Activated effector memory CD4-positive, alpha-beta T cell treated with Interleukin-2 at 50 U/mL for 16 hours (primary cell): ENCODE results near the gene LARP1.
"Not testable (repeated sequence)": the region's sequence is repeated elsewhere in the genome, so short reads cannot be mapped to it uniquely, and the experiment has no call there.

Source experiments
- DNase-seq: peaks from one replicate; pipeline ENCODE4 v3.0.0-alpha.2; 2020

LARP1 gene

DNA sequence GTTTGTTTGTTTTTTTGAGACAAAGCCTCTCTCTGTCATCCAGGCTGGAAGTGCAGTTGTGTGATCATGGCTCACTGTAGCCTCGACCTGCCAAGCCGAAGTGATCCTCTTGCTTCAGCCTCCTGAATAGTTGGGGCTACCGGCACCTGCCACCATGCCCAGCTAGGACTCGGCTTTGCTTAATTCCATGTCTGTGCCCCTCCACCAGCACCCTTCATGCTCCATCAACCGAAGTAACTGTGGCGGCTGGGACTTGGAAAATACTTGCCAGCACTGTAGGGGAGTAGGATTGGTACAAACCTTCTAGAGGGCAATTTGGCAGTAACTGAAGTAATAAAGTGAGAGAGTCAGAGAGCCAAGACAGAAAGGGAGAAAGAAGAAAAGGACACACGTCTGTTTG is 76.3 kb downstream of the LARP1 start:
- no peak for DNase-seq

DNA sequence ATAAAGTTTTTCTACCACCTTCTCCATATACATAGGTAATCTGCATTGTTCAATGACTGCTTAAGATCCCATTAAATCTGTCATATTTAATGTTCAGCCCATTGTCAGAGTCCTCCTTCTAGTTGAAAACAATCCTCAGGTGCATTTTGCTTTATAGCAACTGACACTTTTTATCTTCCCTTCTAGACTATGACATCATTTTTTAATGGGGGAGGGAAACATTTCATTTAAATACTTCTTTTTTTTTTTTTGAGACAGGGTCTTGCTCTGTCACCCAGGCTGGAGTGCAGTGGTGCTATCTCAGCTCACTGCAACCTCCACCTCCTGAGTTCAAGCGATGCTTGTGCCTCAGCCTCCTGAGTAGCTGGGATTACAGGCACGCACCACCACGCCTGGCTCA is 77.6 kb downstream of the LARP1 start:
- DNase-seq, result not testable (repeated sequence)

DNA sequence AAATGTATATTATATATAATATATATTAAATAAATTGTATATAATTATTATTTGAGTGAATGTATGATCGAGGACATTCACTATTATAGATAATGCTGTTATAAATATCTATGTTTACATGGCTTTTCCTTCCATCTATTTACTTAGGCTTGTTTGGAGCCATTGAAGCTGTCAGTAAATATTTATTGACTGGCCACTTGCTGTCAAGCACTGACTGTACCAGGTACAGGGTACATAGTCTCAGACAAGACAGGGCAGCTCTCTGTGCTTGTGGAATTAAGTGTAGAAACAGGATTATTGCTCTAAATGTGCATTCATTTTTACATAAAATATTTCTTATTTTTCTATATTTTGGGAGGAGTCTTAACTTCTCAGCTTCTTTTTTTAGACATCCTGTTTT is 78.9 kb downstream of the LARP1 start:
- DNase-seq, result no peak

DNA sequence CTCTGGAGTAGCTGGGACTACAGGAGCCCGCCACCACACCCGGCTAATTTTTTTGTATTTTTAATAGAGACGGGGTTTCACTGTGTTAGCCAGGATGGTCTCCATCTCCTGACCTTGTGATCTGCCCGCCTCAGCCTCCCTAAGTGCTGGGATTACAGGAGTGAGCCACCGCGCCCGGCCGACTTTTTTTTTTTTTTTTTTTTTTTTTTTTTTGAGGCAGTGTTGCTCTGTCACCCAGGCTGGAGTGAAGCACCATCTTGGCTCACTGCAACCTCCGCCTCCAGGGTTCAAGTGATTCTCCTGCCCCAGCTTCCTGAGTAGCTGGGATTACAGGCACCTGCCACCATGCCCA is 80.5 kb downstream of the LARP1 start:
- not testable (repeated sequence) for DNase-seq

DNA sequence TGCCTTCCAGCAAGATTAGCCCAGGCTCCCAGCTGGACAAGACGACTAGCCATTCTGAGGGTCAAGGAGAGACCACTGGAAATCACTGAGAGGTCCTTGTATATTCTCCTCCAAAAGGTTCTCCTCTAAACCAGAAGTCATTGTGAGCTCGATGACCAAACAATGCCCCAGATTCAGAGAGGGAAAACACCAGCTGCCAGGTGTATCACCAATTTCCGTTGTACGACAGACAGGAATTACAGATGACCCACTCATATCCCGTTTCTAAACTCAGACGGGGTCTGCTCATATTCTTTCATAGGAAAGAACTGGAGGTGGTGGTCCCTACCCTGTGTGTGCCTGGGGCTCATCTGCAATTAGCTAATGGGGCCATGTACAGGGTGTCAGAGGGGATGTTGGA is 81.0 kb downstream of the LARP1 start:
- DNase-seq, result no peak

DNA sequence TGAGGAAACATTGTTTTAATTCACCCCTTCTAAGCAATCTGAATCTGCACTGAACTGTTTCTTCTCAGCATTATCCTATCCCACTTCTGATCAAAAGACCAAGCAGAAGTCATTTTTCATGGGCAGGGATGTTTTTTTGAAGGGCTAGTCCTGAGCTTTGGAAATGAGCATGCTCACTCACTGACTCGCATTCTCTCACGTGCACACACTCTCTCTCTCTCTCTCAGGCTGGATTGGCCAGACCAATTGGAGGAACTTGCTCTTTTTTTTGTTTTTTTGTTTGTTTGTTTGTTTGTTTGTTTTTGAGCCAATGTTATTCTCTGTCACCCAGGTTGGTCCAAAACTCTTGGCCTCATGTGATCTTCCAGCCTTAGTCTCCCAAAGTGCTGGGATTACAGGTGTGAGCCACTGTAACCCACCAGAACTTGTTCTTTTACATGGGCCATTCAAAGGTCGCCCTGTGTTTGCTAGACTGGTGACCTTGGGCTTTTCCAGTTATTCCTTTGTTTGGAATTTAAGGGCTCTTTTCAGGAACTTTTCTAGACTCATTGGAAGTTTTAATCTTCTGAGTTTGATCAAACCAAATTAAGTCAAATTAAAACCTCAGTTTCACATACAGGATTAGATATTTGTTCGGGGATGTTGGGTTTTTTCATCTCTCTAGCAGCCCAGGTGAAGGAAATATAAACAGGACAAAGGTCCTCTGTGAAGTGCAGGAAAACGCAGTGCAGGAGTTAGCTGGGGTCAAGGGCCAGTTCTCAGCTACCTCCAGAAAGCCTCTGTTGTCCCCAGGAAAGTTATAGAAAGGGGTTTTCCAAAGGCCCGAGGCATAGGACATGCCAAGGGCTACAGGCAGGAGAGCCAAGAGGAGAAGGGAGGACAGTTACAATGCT is 82.1 kb downstream of the LARP1 start:
- DNase-seq, result no peak

DNA sequence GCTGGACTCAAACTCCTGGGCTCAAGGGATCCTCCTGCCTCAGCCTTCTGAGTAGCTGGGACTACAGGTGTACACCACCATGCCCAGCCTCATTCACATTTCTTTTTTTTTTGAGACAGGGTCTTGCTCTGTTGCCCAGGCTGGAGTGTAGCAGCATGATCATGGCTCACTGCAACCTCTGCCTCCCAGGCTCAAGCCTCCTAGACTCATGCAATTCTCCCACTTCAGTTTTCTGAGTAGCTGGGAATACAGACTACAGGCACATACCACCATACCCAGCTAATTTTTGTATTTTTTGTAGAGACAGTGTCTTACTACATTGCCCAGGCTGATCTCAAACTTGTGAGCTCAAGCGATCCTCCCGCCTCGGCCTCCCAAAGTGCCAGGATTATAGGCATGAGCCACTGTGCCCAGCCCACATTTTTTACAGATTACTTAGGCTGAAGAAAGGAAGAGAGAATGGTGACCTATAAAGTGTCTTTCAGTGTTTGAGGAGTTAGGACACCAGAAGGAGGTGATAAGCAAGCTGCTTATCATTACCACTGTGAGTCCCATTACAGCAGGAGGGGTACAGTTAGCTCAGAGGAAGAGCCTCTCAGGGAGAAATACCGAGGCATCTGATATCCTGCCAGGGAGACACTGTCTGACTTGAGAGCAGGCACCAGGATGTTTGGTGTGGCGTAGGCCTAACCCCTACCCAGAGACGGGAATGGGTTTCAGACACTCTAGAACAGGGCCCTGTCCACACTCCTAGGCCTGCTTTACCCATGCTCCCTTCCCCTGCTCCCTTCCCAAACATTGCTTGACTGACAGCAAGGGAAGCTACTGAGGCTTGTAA is 85.5 kb downstream of the LARP1 start:
- no peak for DNase-seq

DNA sequence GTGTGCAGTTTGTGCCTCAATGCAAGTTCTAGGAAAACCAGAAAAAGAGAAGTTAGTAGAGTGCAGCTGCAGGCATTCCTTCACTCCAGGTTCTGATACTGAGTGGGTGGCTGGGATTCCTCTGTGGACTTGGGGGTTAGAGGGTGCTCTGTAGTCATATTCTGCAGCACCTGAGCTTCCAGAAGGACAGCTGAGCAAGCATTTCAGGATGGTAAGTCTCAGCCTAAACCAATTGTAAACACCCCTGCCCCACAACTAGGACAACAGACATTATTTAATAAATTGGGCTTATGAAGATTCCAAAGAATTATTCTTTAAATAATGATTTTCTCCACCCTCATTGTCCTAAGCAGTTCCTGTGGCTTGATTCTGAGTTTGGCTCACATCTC is 86.1 kb downstream of the LARP1 start:
- no peak for DNase-seq

DNA sequence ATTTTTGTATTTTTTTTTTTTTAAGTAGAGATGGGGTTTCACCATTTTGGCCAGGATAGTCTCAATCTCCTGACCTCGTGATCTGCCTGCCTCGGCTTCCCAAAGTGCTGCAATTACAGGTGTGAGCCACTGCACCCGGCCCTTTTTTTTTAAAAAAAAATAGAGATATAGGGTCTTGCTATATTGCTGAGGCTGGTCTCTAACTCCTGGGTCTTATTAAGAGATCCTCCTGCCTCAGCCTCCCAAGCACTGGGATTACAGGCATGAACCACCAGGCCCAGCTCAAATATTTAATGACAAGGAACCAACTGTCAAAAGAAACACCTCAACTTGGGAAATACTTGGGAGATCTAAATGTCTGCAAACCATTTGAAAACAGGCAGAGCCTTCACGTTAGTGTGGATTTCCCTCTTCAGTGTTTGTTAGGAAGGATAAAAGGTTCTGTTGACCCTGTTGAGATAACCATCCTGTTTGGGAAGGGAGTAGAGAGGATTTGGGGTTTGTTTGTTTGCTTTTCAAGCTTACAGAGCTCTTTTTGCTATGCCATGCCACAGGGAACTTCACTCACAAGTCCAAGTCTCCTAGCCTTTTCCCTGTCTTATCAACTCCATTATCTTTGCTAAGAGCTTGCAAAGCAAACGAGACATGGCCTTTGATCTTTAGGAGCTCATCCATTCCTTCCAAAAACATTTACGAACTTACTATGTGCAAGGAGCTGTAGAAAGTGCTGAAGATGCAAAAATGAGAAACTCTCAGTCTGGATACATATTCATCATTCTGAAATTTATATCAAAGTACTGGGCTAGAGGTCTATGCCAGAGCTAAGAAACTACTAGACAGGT is 87.7 kb downstream of the LARP1 start:
- DNase-seq, result no peak

DNA sequence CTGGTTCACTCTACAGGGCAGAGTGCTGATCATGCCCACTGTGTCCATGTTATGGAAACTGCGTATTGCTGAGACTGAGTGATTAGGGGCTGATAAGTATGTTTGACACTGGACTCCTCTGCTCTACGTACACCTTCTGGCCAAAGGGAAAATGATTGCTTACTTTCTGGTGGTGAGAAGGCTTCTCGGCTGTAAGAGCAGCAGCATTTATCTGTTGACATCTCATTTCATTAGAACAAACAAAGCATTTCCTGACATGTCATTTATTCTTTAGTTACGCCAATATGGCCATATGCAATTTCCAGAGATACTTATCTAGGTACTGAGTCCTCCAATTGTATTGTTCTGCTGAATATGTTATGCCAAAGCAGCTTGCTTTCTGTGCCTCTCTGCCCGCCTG is 89.6 kb downstream of the LARP1 start:
- DNase-seq, result no peak

DNA sequence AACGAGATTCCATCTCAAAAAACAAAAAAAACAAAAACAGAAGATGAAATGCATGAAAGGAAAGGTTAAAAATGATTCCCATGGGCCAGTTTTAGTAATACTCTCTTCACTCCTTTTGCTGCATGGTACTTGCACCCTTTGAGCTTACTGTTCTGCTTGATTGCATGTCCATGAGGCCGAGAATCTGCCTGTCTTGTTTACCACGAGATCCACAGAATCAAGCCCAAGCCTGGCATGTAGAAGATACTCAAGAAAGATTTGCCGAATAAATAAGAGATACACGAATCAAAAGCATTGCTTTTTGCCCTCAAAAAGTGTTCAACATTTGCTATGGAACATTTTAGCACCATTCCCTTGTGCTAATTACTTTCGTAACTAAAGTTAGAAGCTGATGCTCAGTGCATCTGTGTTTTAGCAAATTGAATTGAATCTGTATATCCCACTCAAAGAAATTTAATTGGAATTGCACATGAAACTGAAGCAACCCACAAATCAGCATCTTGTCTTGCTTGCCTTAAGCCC is 94.1 kb downstream of the LARP1 start:
- no peak for DNase-seq

DNA sequence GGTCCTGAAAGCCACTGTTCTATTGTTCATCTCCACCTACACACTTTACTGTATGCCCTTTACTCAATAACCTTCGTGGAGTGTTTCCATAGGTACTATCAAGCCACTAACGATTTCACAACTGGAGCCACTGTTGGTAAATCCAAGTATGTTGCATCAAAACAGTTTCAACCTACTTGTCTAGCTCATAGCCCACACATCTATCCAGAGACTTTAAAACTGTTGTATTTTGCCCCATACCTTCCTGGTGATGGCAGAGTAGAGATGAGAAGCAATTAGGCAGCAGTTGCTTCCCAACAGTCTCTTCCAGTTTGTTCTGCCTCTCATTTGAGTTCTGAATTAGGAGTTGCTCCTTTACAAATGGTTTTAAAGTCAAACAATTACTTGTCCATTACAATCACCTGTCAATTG is 94.6 kb downstream of the LARP1 start:
- DNase-seq, result no peak

DNA sequence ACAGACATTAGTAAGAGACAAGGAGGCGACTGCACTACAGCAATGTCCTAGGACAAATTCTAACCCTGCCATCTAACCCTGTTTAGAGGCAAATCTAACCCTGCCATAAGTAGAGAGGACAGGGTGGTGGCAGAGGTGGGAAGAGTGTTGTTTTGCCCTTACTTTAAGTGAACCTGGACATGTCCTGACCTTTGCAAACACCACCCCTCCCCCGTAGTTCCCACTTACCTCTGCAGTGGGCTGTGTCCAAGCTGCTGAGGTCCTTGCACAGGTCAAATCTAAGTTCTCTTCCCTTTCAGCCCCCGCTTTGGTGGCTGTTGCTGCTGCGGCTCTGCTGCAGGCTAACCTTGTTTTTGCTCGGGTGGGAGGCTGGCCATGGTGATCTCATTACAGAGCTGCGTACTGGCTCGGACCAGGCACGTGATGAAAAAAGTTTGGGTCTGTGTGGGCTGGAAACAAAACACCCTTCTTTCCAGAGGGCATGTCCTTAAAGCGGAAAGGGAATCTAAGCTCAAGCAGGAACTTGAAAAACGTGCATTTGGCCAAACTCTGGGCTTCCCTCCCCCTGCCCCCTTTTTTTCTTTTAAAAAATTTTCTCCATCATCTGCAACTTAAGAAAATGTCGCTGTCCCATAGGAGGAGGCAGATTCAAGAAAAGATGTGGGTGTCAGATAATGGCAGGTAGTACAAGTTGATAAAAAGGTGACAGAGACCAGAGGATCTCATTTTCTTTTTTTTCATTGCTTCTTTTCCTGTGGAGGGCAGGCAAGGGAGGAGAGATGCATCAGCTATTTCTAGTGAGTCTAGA is 95.3 kb downstream of the LARP1 start, which contains the start of gene FAXDC2:
FAXDC2 (minus strand) TSS at position 349 of the 808 bp plus-strand sequence. CDS start 12,425 bp downstream, outside the sequence.
- no peak for DNase-seq

DNA sequence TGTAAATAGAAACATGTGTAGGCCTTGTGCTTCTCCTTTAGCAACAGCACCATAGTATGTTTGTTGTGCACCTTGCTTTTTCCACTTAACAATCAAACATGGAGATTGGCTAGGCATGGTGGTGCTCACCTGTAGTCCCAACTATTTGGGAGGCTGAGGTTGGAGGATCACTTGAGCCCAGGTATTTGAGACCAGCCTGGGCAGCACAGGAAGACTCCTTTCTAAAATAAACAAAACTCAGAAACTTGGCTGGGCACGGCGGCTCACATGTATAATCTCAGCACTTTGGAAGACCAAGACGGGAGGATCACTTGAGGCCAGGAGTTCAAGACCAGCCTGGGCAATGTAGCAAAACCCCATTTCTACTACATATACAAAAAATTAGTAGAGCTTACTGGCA is 96.2 kb downstream of the LARP1 start:
- no peak for DNase-seq

DNA sequence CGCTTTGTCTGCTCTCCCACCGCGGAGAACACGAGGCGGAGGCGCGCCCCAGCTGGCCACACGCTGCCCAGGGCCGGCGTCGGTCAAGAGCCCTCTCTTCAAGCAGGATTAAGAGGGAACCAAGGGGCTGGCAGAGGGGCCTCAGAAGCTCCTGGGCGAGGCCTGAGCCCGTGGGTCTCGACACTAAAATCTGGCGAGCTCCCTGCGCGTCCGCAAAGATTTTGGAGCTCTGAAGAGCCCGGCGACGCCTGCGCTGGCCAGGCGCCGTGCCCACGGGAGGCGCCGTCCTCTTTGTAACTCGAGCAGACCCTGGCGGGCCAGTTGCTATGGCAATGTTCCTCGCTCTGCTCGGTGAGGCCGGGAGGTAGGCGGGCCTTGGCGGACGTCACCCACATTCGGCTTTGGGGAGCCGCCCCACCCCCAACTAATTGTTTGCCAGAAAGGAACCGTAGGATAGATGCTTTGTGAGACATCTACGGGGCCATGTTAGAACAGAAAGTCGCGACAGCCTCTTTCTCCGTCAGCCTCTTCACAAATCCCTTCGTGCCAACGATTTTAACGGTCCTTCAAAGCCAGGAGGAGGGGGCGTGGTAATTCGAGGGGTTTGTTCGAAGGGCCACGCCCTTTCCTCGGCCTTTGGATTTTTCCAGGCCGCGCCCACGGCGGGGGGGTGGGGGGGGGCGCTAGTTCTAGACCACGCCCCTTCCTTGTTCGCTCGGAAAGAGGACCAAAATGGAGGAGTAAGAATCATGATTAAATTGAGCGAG is 102.5 kb downstream of the LARP1 start:
- DNase-seq, result peak; percentile 79

DNA sequence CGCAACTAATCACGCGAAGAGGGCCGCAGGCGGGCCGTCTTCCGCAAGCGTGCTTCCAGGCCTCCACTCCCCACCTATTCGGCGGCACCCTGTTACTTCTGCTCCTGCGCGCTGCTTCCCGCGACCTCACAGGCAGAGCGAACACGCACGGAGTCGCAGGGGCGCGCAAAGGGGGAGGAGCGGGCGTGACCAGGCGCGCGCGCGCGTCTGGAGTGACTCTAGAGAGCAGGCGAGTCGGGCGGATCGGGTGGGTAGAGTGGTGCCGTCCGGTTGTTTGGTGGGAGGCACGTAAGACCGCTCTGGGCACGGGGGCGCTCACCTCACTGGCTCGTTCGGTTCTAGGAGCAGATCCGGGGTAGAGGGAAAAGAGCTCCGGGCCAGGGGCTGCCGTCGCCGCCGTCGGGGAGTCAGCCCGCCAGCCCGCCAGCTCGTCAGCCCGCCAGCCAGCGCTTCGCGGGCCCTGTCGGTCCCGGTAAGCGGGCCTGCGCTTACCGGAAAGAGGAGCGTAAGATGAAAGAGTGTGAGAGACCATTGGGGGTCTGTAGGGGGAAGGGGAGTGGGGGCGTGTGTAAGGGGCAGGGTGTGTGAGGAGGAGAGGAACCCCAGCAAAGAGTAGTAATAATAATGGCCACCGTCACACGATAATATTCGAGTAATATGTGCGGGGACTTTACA is 103.3 kb downstream of the LARP1 start, which contains the start of gene CNOT8:
CNOT8 (plus strand) TSS at position 331 of the 675 bp plus-strand sequence. CDS start 4,652 bp downstream, outside the sequence.
- peak; percentile 97 for DNase-seq

DNA sequence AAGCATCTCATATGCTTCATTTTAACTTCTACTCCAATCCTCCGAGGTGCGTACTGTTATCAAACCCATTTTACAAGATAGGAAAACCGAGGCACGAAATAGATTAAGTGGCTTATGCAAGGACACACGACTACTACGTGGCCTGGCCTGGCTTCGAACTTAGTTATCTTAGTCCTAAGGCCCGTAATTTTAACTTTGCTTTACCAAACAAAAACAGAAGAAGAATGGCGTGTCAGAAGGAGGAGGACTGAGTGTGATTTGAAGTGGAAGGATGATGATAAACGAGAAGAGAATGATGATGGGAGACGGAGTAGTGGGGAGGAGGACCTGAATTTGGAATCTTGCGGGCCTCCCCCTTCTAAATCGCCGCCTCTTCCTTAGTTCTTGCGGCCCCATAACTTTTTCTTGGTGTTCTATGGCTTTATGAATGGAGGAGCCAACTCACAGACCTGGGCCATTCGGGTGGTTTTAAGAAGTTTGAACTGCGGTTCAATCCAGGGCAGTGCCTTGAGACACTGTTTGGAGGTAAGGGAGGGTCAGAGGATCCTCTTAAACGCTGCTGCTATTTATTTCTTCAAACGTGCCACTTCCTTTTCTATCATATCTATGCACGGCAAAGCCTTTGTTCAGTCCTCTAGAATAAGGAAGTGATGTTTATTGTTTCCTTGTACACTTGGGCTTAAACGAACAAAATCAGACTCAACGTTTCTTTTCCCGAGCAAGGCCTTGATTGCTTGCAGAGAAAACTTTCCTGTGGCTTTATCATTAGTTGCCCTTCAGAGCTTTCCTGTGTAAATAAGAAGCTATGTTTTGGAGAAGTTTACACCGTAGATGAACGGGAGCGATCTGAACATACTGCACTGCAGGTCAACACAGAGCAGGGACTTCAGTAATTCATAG is 104.0 kb downstream of the LARP1 start:
- no peak for DNase-seq

DNA sequence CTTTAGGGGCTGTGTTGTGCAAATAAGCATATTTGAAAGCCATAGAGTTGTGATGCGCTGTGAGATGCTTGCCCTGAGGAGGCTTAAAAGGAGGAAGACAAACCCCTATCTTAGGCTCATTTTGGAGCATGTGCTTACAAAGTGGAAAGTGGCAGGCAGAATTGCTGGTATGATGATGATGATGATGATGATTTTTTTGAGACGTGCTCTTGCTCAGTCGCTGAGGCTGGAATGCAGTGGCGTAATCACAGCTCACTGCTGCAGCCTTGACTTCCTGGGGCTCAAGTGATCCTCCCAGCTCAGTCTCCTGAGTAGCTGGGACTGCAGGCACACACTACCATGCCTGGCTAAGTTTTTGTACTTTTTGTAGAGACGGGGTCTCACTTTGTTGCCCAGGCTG is 104.9 kb downstream of the LARP1 start:
- no peak for DNase-seq

DNA sequence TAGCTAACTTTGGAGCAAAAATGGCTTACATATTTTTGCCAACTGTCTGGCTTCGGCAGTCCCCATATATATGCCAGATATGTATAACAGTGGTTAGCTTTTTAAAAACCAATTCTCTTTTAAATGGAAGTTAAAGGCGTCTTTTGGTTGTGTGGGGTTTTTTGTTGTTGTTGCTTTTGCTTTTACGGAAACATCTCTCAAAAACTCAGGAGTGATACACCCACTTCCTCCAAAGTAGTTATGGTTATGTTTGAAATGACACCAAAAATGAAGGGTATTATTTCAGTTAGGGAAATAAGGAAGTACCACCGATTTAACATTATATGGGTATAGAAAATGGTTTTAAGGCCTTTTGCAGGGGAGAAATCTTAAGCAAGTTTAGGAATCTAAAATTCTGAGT is 105.6 kb downstream of the LARP1 start:
- no peak for DNase-seq
